Spinal cord (tissue), 10 donors: ENCODE data around the gene WDR17. TPM values are rescaled to one million over a fixed set of nuclear protein-coding genes. Genes with fewer than 3 reads are reported as not detected.
A peak's percentile ranks its signal among the peaks of the same experiment; 100 is the strongest.
"Not testable (repeated sequence)": the region's sequence is repeated elsewhere in the genome, so short reads cannot be mapped to it uniquely, and the experiment has no call there.

Experiments
- DNase-seq, 6 donors: peaks; one replicate each; pipeline versions ENCODE4 v3.0.0 to v3.0.0-alpha.2; 2013 to 2015; ENCODE audit warnings: low spot score in 6 of 6, low read depth in 4 of 6
- H3K27ac ChIP-seq: one replicate; pipeline ENCODE4 v1.5.1; 2013; ENCODE audit warnings: low read depth, low read length, control low read depth
- H3K27me3 ChIP-seq: one replicate; pipeline ENCODE4 v1.6.1; 2013; ENCODE audit warnings: low read length; ENCODE audit not compliant: control insufficient read depth, insufficient read depth
- H3K36me3 ChIP-seq: one replicate; pipeline ENCODE4 v1.6.1; 2013; ENCODE audit warnings: low read length; ENCODE audit not compliant: control insufficient read depth, insufficient read depth
- H3K4me1 ChIP-seq: one replicate; pipeline ENCODE4 v1.6.1; 2013; ENCODE audit warnings: low read length; ENCODE audit not compliant: control insufficient read depth, insufficient read depth
- H3K4me3 ChIP-seq: one replicate; pipeline ENCODE4 v1.5.1; 2013; ENCODE audit warnings: low read depth, low read length, control low read depth
- H3K9me3 ChIP-seq: one replicate; pipeline ENCODE4 v1.6.1; 2013; ENCODE audit warnings: low read length; ENCODE audit not compliant: control insufficient read depth, insufficient read depth
- WGBS: methylation state at CpG from one replicate; pipeline ENCODE4 v1.1.5; 2013; ENCODE audit warnings: missing lambda C conversion rate; ENCODE audit not compliant: insufficient coverage; 5-methylcytosine and 5-hydroxymethylcytosine counted together
- polyA plus RNA-seq, 2 donors: library from polyadenylated mRNA; unstranded; fragments of 120-200 nt; gene quantifications; one replicate each; pipeline ENCODE4 v1.2.1, GENCODE V29; 2013; ENCODE audit not compliant: insufficient read length in 2 of 2
- total RNA-seq, 2 donors: library from RNA; depleted of rRNA in 1 of 2; stranded (reverse); fragments of 120-200 nt in 1 of 2; fragments of >200 nt in 1 of 2; gene quantifications; one replicate each; pipeline versions ENCODE4 v1.2.3 to v1.2.4, GENCODE V29; 2013 to 2014
- donor health status: healthy.

Gene WDR17
- total and polyA plus RNA-seq, 4 donors = 20.3 to 42.5 (median 28.2) TPM

GRCh38 chr4:176198316-176198903 is 132.8 kb downstream of the WDR17 start:
- no peak overlapping the region for H3K27ac ChIP-seq
- H3K4me1 ChIP-seq = peaks cover 9% of the 10 kb centered on the region
- 69% methylated on average over 5 of the region's 8 CpGs for WGBS

DNA sequence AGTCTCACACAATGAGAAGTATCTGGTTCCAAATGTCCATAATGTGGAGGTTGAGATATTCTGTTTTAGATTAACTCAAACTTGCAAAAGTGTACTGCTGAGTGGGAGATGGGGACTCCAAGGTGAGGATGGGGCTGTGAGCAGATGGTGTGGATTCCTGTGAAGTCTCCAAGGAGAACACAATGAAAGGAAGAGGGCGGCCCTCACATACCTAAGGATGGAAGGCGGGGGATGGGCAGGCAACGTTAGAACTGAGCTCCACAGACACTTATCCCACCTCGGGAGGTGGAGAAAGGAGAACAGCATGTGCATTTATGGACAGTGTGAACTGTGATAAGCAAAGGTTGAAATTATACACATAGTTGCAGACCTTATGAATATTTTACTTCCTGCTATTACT is 139.7 kb downstream of the WDR17 start:
- no peaks in the 10 kb centered on the region for H3K36me3 ChIP-seq
- no peaks in the 10 kb centered on the region for H3K27me3 ChIP-seq
- no CpG with 5 or more reads among the region's 4 CpGs for WGBS
- H3K27ac ChIP-seq = no peak overlapping the region
- no peaks in the 10 kb centered on the region for H3K9me3 ChIP-seq
- no peaks in the 10 kb centered on the region for H3K4me1 ChIP-seq
- no peak overlapping the region for H3K4me3 ChIP-seq
- DNase-seq = no peak

More at GRCh38 chr4:176198316-176198903, 132.8 kb downstream of the WDR17 start:
- no peaks in the 10 kb centered on the region for H3K36me3 ChIP-seq
- no peaks in the 10 kb centered on the region for H3K27me3 ChIP-seq
- no peak overlapping the region for H3K4me3 ChIP-seq
- no peaks in the 10 kb centered on the region for H3K9me3 ChIP-seq
- DNase-seq = no peak

DNA sequence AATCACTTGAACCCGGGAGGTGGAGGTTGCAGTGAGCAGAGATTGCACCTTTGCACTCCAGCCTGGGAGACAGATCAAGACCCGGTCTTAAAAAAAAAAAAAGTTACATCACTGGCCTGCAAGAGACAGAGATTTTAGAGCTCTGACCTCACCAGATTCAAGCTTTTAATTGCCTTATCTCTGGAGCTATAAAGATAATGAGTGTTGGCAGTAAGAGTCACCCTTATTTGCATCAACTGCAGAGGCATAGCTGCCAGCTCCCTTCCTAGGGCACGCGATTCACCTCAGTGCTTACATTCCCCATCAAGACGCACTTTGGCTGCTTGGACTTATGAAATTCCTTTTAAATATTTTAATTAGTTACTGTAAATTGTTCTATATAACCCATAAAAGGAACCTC is 142.2 kb downstream of the WDR17 start:
- no peaks in the 10 kb centered on the region for H3K9me3 ChIP-seq
- peak in 1 of 6 donors; percentile 25 for DNase-seq
- H3K27ac ChIP-seq = no peak overlapping the region
- H3K4me3 ChIP-seq = no peak overlapping the region
- no CpG with 5 or more reads among the region's 5 CpGs for WGBS
- H3K27me3 ChIP-seq = no peaks in the 10 kb centered on the region
- H3K36me3 ChIP-seq = no peaks in the 10 kb centered on the region
- H3K4me1 ChIP-seq = no peaks in the 10 kb centered on the region

- Histone ChIP-seq H3K27me3 (no peaks in the 10 kb centered on the region), H3K9me3 (no peaks in the 10 kb centered on the region), H3K36me3 (no peaks in the 10 kb centered on the region), H3K4me3 (no peak overlapping the region), H3K4me1 (no peaks in the 10 kb centered on the region), H3K27ac (no peak overlapping the region)
- no peak for DNase-seq
- 93% methylated on average over 2 of the region's 4 CpGs for WGBS
Measured at GRCh38 chr4:176209535-176209934, 143.9 kb downstream of the WDR17 start.

DNA sequence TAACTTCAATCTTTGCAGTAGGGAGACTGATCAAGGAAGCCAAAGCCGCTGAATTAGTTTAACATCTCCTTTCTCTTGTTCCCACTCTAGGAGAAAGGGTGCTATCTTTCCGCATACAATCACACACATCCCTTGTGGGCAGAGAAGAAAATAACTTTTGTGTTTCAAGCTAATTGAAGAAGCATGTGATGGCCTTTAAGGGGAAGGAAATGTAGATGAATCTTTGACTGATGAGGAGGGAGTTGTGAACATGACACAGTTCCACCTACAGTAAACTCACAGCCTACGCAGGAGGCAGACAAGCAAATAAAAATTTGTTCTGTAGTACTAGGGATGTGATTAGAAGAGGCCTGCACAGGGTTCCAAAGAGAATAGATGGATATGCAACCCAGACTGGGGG is 144.5 kb downstream of the WDR17 start:
- no peak overlapping the region for H3K4me3 ChIP-seq
- no peaks in the 10 kb centered on the region for H3K9me3 ChIP-seq
- H3K27me3 ChIP-seq = no peaks in the 10 kb centered on the region
- no CpG with 5 or more reads among the region's 3 CpGs for WGBS
- H3K36me3 ChIP-seq = no peaks in the 10 kb centered on the region
- H3K4me1 ChIP-seq = no peaks in the 10 kb centered on the region
- no peak for DNase-seq
- H3K27ac ChIP-seq = no peak overlapping the region

DNA sequence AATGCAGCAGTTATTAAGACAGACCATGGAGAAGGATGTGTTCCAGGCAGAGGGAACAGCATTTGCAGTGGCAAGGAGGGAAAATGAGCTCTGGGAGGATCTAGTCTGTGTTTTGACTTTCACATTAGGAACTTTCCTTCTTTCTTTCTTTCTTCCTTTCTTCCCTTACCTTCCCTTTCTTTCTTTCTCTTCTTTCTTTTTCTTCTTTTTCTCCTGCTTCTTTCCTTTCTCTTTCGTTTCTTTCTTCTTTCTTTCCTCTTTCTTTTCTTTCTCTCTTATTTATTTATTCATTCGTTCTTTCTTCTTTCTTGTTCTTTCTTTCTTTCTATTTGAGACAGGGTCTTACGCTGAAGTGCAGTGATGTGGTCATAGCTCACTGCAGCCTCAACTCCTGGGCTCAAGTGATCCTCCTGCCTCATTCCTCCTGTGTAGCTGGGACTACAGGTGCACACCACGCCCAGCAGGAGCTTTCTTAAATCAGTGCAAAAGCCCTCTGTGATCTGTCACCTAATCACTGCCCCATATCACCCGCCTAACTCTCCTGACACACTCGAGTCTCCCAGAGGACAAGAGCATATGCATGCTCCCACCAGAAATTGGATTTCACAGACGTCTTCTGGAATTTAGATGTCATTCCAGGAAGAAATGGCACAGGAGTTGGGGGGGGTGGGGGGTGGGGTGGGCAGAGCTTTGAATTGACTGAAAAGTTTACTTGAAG is 145.1 kb downstream of the WDR17 start:
- Histone ChIP-seq H3K4me1 (no peaks in the 10 kb centered on the region), H3K27ac (no peak overlapping the region), H3K4me3 (no peak overlapping the region), H3K27me3 (no peaks in the 10 kb centered on the region), H3K9me3 (no peaks in the 10 kb centered on the region), H3K36me3 (no peaks in the 10 kb centered on the region)
- 93% methylated on average over 5 of the region's 7 CpGs for WGBS
- DNase-seq = no peak

- H3K4me3 ChIP-seq, H3K9me3 ChIP-seq, H3K36me3 ChIP-seq, H3K27ac ChIP-seq, DNase-seq, H3K27me3 ChIP-seq, H3K4me1 ChIP-seq: not testable (repeated sequence)
- 50% methylated on average over 1 of the region's 3 CpGs for WGBS
Measured at GRCh38 chr4:176212351-176212750, 146.7 kb downstream of the WDR17 start.

DNA sequence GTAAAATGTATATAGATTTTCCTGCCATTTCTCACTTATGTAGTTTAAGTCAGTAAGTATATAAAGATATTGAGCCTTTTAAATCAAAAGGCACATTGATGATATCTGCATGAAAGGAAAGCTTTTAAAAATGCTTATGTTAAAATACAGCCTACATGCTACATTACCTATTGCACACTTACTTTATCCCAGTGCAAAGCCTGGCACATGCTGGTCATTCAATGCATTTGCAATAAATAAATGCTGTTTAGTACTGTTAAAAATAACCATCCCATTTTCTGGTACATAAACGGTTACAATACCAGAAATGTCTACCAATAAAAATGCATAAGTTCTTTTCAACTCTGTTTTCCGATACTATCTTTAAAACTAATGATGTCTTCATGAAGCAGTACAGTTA is 151.9 kb downstream of the WDR17 start:
- no peak overlapping the region for H3K4me3 ChIP-seq
- H3K27ac ChIP-seq = no peak overlapping the region
- no peaks in the 10 kb centered on the region for H3K36me3 ChIP-seq
- no peaks in the 10 kb centered on the region for H3K9me3 ChIP-seq
- DNase-seq = no peak
- WGBS = no CpG with 5 or more reads among the region's 2 CpGs
- no peaks in the 10 kb centered on the region for H3K27me3 ChIP-seq
- no peaks in the 10 kb centered on the region for H3K4me1 ChIP-seq

DNA sequence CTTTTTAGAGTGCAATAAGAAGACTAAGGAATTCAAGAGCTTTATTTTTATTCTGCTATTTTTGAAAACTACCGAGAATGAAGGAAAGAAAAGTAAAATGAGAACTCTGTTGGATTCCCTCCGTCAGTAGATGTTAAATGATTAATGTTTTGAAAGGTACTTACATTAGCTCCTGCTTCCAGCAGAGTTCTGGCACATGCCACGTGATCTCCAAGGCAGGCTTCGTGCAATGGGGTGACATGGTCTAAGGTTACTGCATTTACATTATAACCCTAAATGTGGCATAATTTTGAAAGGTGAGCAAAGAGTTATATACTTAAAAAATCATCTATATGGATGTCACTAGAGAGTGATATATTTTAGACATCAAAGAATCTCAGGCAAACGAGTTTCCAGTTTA is 156.5 kb downstream of the WDR17 start:
- Histone ChIP-seq H3K4me1 (no peaks in the 10 kb centered on the region), H3K4me3 (no peak overlapping the region), H3K27me3 (no peaks in the 10 kb centered on the region), H3K27ac (no peak overlapping the region), H3K9me3 (no peaks in the 10 kb centered on the region), H3K36me3 (no peaks in the 10 kb centered on the region)
- no peak for DNase-seq
- 61% methylated on average over 2 of the region's 5 CpGs for WGBS

DNA sequence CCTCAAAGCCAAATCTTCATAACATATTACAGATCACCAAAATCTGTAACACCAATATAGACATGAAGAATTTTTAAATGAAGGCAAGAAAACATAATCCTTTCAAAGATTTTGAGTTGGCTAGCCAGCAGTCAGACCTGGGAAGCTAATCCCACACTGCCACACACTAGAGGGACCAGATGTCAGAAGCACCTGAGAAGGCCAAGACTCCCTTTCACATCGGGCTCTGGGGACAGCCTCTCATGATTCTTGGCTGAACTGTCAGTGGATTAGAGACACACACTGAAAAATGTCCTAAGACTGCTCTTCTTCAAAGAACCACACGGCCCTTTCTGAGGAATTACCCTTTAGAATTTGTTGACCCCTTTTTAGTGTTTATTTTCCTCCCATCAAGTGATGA is 157.9 kb downstream of the WDR17 start:
- 40% methylated on average over 1 of the region's 2 CpGs for WGBS
- DNase-seq = no peak
- no peak overlapping the region for H3K4me3 ChIP-seq
- no peaks in the 10 kb centered on the region for H3K4me1 ChIP-seq
- H3K27me3 ChIP-seq = no peaks in the 10 kb centered on the region
- no peaks in the 10 kb centered on the region for H3K36me3 ChIP-seq
- no peak overlapping the region for H3K27ac ChIP-seq
- H3K9me3 ChIP-seq = no peaks in the 10 kb centered on the region
